Activated effector memory CD4-positive, alpha-beta T cell treated with anti-CD3 and anti-CD28 coated beads, Interleukin-2, amount 50 U/mL, for 16 hours (primary cell): Measurements from ENCODE around the gene PRKCD.

Experiments
- DNase-seq: peaks from one replicate; pipeline ENCODE4 v3.0.0-alpha.2; 2020

The PRKCD gene

DNA sequence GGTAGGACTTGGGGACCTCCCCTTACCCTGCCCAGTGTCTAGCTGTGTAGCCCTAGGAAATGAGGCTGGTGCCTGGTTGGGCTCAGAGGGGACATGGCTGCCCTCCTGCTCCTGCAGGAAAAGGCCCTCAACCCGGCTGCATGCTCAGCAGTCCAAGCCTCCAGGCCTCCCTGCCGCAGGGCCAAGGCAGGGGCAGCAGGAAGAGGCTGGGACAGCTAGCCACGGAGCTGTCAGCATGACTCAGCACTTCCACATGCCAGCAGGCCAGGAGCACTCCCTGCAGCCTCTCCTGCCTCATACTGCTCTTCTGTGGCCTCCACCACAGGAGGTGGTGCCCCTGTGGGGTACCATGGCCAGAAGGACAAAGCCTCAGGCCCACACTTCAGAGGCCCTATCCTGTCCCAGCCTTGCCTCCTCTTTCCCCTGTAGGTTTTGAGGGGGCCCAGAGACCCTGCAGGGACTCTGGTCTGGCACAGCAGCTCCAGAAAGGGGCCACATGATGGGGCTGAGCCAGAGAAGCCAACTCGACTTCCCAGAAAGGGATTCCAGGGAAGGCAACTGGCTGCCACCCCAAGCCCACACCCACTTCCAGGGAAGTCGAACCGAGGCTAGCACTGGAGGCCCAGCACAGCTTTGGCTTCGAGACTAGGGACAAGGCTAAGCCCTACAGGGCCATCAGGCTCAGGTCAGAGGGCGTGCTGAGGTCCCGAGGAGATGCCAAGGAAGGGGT, 75.3 kb downstream of the PRKCD start:
- no peak for DNase-seq

- DNase-seq: no peak
These were observed 77.2 kb downstream of the PRKCD start for GRCh38 chr3:53238051-53238850.

GRCh38 chr3:53238886-53239285, 77.9 kb downstream of the PRKCD start:
- DNase-seq: no peak

DNA sequence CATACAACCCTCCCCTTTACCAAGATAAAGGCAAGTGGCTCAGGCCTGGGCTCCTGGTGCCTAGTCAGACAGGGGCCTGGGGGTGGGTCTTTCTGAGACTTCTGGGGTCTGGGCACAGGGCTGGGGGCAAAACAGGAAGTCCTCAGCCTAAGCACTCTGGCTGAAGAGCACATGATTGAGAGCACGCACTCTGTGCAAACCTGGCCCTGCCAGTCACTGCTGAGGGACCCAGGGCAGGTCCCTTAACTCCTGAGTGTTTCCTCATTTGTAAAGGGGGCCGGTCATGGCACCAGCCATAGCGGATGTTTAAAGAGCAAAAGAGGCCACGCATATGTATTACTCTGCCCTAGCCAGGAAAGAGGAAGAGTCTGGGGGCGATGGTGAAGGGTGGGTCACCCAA, 78.8 kb downstream of the PRKCD start:
- DNase-seq: no peak

- no peak for DNase-seq
These were observed 80.3 kb downstream of the PRKCD start for GRCh38 chr3:53240989-53241972.

- DNase-seq: no peak
These were observed 81.1 kb downstream of the PRKCD start for GRCh38 chr3:53242155-53242554.
